AG04449 (cell line): ENCODE results near the gene SEPHS1.
"Not testable (repeated sequence)": the region's sequence is repeated elsewhere in the genome, so short reads cannot be mapped to it uniquely, and the experiment has no call there.

Experiments used
- CTCF ChIA-PET: fragments of 350-600 bp; formaldehyde crosslinking; extraction: SDS; loops from one replicate; lab custom pipeline; 2021; ENCODE audit warnings: antibody characterized with exemption; lab: Yijun Ruan, JAX
- POLR2A ChIA-PET: fragments of 400-600, 350-600 bp; formaldehyde crosslinking; extraction: SDS; loops from one replicate; lab custom pipeline; 2020; ENCODE audit warnings: antibody characterized with exemption, inconsistent platforms; lab: Yijun Ruan, JAX
- DNase-seq: peaks from one replicate; pipeline ENCODE4 v3.0.0-alpha.2; 2010; ENCODE audit warnings: low read depth, low spot score
- H3K4me3 ChIP-seq: 2 replicates; pipeline ENCODE4 v1.5.1; 2011; ENCODE audit warnings: low read depth, mild to moderate bottlenecking, control low read depth, low read length
- CTCF ChIP-seq: IDR thresholded peaks from one replicate; pipeline ENCODE4 v1.5.1; 2011; ENCODE audit warnings: mild to moderate bottlenecking, moderate library complexity, low read length, control low read depth, inconsistent platforms; ENCODE audit not compliant: insufficient read depth; ENCODE audit errors: missing control alignments

SEPHS1 gene

GRCh38 chr10:13276749-13277365, 71.2 kb downstream of the SEPHS1 start:
- POLR2A ChIA-PET, result no interaction called here
- no peak for TF ChIP-seq CTCF
- DNase-seq, result no peak
- CTCF ChIA-PET, result interaction anchor here (0.9 to 4.4 kb wide), 4 partner anchors 10 to 117 kb away, joined by 3 to 18 read pairs (median 7); no protein-coding TSS in a partner anchor
- H3K4me3 ChIP-seq, result no peak overlapping the region

- H3K4me3 ChIP-seq, POLR2A ChIA-PET, DNase-seq: not testable (repeated sequence)
- CTCF ChIA-PET, result interaction anchor here (1.0 to 4.4 kb wide), 2 partner anchors 27 to 69 kb away, joined by 5 to 18 read pairs; no protein-coding TSS in a partner anchor
Measured at GRCh38 chr10:13276146-13276545, 71.9 kb downstream of the SEPHS1 start.

DNA sequence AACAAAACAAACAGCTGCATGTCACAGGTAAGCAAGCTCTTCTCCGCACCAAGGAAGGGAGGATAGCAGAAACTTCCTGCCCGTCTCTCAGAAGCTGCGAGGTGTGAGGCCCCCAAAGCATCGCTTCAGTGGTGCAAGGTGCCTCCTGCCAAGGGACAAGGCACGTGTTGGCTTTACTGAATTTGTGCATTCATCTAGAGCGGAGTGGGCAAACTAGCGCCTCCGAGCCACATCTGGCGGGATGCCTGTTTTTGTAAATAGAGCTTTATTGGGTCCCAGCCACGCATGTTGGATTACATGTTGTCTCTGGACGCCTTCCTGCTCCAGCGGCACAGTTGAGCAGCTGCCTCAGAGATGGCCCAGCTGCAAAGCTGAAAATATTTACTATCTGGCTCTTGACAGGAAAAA, 75.9 kb downstream of the SEPHS1 start:
- TF ChIP-seq CTCF, result no peak
- H3K4me3 ChIP-seq, result no peak overlapping the region
- ChIA-PET POLR2A (no interaction called here), CTCF (interaction anchor here (1.2 to 1.4 kb wide), 3 partner anchors 31 to 65 kb away, joined by 3 to 6 read pairs (median 3); no protein-coding TSS in a partner anchor)
- no peak for DNase-seq

DNA sequence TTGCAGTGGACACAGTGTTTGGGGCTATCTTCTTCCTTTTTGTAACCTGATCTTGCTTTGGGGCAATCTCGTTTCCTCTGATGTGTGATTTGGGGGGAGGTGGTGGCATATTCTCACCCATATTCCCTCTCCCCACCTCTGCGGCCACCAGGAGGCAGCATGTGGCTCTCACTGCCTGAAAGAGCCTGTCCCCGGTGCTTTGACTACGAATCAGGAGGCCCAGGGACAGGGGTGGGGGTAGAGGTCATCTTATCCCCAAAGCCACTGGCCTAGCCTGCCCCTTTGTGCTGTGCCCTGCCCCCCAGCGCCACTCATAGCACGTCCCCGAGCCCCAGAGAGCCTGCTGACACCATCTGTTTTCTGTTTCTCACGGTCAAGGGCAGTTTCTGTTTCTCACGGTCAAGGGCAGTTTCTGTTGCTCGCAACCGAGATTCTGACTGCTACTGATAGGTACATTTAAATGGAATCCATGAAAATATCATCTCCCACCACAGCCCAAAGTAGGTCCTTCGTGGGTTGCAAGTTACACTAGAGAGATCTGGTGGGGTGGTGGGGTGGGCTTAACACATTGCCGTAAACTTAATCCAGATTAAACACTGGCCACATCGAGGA, 76.4 kb downstream of the SEPHS1 start:
- TF ChIP-seq CTCF, result peak; percentile 44
- ChIA-PET POLR2A (no interaction called here), CTCF (interaction anchor here (1.2 to 1.4 kb wide), 3 partner anchors 31 to 65 kb away, joined by 3 to 6 read pairs (median 3); no protein-coding TSS in a partner anchor)
- H3K4me3 ChIP-seq, result peak overlapping the region; percentile 23
- DNase-seq, result no peak

DNA sequence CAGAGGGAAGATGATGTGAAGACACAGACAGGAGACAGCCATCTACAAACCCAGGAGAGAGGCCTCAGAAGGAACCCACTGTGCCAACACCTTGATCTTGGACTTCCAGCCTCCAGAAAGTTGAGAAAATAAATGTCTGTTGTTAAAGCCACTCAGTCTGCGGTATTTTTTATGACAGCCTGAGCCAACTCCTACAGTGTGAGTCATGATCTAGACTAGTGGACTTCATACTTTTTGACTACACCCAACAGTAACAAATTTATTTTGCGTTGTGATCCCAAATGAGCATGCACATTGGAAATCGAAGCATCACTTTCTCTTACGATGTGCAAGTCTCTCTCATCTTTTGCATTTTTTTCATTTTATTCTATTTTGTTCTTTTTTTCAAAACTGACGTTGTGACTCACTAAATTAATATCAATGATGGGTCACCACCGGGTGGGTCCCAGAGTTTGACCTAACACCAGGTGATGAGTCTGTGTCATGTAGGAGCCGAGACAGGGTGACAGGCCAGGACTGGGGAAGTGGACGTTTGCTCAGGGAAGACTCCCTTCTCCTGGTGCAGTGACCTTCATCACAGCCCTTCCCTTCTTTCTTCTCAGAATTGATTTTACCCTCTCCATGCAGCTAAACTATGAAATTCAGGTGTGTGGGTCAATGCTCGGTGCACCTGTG, 77.1 kb downstream of the SEPHS1 start:
- DNase-seq, result no peak
- CTCF ChIA-PET, result no interaction called here

GRCh38 chr10:13268841-13269240, 79.3 kb downstream of the SEPHS1 start:
- POLR2A ChIA-PET, result no interaction called here
- CTCF ChIA-PET, result no interaction called here
- no peak for DNase-seq
- no peak overlapping the region for H3K4me3 ChIP-seq
- no peak for TF ChIP-seq CTCF

More for the DNA sequence above, 77.1 kb downstream of the SEPHS1 start:
- H3K4me3 ChIP-seq, result no peak overlapping the region
- no peak for TF ChIP-seq CTCF
- POLR2A ChIA-PET, result no interaction called here
